GM21737 (cell line): ENCODE data around the gene TTC28.
"Not testable (repeated sequence)": the region's sequence is repeated elsewhere in the genome, so short reads cannot be mapped to it uniquely, and the experiment has no call there.

Source experiments
- ATAC-seq: cut with Tn5 transposase; IDR thresholded peaks from one replicate; pipeline ENCODE4 v1.9.1; 2021; ENCODE audit warnings: mild to moderate bottlenecking, moderate library complexity; ENCODE audit not compliant: unreplicated experiment

TTC28 gene

GRCh38 chr22:28498044-28498443, 181.6 kb downstream of the TTC28 start:
- ATAC-seq = no peak

DNA sequence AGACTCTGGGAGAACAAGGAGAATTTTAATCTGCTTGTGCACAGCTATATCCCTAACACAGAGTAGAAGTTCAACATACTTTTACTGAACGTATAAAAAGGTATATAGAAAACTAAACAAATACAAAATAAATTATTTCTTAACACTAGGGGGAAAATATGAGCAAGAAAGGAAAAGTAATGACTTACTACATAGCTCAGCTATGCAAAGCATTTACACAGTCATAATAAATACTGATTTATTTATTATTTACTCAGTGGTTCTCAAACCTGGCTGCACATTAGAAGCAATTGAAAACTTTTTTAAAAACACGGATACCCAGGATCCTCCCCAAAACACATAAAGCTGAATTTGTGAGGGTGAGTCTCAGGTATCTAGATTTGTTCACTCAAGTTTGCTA, 182.5 kb downstream of the TTC28 start:
- no peak for ATAC-seq

DNA sequence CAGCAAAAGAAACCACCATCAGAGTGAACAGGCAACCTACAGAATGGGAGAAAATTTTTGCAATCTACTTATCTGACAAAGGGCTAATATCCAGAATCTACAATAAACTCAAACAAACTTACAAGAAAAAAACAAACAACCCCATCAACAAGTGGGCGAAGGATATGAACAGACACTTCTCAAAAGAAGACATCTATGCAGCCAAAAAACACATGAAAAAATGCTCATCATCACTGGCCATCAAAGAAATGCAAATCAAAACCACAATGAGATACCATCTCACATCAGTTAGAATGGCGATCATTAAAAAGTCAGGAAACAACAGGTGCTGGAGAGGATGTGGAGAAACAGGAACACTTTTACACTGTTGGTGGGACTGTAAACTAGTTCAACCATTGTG, 188.4 kb downstream of the TTC28 start:
- not testable (repeated sequence) for ATAC-seq

GRCh38 chr22:28488825-28489224, 190.8 kb downstream of the TTC28 start:
- no peak for ATAC-seq

DNA sequence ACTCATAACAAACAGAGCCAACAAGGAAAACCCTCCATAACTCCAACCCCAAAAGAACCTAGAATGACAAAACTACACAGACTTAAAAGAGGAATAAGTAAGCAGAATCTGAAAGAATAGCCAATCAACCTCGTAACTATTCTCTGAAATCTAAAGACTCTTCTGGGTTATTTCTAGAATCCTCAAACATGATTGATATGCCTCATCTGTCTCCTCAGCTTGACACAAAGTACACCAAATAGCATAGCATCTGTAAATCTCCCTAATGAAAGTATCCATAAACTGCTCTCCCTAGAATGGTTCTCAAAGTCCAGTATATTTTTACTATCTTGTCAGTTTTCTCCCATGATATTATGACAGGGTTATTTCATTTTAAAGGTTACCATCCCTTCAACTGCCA, 195.0 kb downstream of the TTC28 start:
- ATAC-seq = no peak

- ATAC-seq = no peak
Measured at GRCh38 chr22:28481725-28482124, 197.9 kb downstream of the TTC28 start.

GRCh38 chr22:28480000-28480715, 199.5 kb downstream of the TTC28 start:
- ATAC-seq = no peak

- ATAC-seq = no peak
Measured at GRCh38 chr22:28478564-28478963, 201.1 kb downstream of the TTC28 start.

- no peak for ATAC-seq
Measured at GRCh38 chr22:28477556-28477955, 202.1 kb downstream of the TTC28 start.

DNA sequence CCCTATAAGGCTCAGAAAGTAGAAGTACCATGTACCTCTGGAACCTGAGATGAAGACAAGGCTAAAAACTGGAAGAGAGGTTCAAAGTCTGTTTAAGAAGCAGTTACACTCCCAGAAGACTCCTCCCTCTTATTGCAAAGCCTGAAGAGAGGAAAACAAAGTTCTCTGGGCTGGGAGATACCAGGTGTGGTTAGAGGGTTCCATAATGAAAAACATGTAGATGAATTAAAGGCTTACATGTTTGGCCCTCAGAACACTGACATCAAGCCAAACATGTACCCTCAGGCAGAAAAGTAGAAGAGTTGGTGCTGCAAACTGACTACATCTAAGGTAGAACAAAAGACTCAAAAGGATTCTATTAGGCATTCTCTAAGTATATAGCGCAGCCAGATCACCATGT, 205.3 kb downstream of the TTC28 start:
- no peak for ATAC-seq

GRCh38 chr22:28473258-28473657, 206.4 kb downstream of the TTC28 start:
- ATAC-seq = no peak

- ATAC-seq = not testable (repeated sequence)
Measured at GRCh38 chr22:28467055-28467454, 212.6 kb downstream of the TTC28 start.

- ATAC-seq = no peak
Measured at GRCh38 chr22:28466399-28466798, 213.2 kb downstream of the TTC28 start.

DNA sequence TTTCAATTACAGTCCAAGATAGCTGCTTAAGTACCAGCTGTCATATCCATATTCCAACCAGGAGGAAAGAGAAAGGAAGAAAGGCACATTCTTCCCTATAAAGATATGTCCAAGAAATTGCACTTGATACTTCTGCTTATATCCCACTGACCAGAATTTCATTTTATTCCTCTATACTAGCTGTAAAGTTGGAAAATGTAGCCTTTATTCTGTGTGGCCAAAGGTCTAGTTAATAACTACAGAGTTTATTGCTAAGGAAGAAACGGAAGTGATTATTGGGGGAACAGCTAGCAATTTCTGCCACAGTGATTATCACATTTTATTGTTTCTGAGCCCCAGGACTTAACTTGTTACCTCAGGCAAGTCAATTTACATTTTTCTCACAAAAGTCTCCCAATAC, 213.8 kb downstream of the TTC28 start:
- ATAC-seq = no peak

GRCh38 chr22:28464127-28464526, 215.5 kb downstream of the TTC28 start:
- no peak for ATAC-seq

DNA sequence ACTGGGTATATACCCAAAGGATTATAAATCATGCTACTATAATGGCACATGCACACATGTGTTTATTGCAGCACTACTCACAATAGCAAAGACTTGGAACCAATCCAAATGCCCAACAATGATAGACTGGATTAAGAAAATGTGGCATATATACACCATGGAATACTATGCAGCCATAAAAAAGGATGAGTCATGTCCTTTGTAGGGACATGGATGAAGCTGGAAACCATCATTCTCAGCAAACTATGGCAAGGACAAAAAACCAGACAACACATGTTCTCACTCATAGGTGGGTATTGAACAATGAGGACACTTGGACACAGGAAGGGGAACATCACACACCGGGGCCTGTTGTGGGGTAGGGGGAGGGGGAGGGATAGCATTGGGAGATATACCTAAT, 216.2 kb downstream of the TTC28 start:
- ATAC-seq = not testable (repeated sequence)

GRCh38 chr22:28462901-28463300, 216.7 kb downstream of the TTC28 start:
- ATAC-seq = no peak

- no peak for ATAC-seq
Measured at GRCh38 chr22:28462041-28462440, 217.6 kb downstream of the TTC28 start.

DNA sequence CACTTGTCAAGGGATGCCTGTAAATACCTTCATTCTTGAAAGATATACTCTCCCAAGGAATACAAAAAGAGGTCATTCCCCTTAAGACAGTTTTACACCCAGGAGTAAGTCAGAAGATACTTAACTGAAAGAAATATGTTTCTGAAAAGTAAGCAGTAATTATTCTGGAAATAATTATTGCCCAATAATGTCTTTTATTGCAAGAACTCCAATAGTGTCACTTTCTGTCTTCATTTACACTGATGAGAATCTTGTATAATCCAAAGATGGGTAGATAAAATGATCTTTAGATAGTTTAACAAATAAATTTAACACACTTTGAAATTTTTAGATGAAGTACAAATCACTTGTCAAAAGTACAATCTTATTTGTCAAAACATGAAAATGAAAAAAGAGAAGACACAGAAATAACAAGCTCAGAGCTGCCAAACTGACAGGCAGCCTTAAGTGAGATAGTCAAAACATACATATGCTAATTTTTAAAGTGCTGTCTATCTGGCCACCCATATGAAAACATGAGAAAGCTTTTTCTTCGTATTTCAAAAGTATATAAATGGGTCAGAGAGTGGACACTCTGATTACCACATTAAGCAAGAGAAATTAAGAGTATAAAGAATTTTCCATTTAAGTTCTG, 225.1 kb downstream of the TTC28 start:
- no peak for ATAC-seq

DNA sequence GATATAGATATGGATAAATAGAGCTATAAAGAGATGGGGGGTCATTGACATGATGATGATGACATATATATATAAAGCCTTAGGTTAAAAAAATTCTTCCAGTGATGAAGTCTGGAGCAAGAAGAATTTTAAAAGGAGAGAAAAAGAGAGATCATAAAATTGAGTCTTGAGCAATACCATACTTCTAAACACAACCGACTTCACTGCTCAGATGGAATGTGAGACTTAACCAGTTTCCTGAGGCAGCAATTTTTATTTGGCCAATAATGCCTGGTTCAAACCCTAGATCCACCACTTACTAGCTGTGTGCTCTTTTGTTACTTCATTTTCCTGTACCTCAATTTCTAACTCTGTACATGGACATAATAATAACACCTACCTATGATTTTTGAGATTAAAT, 229.5 kb downstream of the TTC28 start:
- no peak for ATAC-seq

GRCh38 chr22:28449041-28449440, 230.6 kb downstream of the TTC28 start:
- no peak for ATAC-seq

DNA sequence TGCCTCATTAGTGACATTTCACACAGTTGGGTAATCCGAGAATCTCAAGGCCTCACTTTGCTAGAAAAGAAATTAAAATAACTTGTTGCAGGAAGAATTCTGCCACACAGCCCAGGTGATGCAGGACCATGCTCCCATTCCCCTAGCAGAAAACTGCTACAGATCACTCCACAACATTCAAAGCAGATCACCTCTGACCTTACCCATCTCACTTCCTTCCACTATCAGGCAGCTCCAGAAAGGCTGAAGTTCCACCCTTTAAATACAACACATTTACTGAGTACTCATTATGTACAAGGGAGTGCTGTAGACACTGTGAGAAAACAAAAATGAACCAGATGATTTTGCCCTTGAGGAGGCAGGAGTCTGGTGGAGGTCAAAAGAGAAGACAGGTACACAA, 231.0 kb downstream of the TTC28 start:
- no peak for ATAC-seq

DNA sequence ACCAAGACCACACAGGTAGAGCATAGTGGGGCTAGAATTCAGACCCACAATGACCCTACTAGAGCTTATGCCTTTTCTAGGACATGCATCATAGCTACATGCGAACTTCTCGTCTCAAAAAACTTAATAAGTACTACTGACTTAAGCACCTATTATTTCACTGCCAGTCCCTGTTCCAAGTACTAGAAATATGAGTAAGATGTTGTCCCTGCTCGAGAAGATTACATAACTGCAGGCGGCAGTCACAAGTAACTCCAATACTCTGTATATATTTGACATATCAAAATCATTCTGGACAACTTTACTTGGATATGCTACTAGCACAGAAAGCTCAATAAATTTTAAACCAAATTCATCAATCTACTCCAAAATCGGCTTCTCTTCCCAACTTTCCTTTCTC, 235.0 kb downstream of the TTC28 start:
- ATAC-seq = no peak
